Stimulated activated CD4-positive, alpha-beta T cell treated with anti-CD3 and anti-CD28 coated beads, Interleukin-1b, Interleukin-23, amount 100 ng/mL, for 48 hours (primary cell): ENCODE results near the gene CTTN.

Source experiments
- DNase-seq: peaks from one replicate; pipeline ENCODE4 v3.0.0-alpha.2; 2020

The CTTN gene

DNA sequence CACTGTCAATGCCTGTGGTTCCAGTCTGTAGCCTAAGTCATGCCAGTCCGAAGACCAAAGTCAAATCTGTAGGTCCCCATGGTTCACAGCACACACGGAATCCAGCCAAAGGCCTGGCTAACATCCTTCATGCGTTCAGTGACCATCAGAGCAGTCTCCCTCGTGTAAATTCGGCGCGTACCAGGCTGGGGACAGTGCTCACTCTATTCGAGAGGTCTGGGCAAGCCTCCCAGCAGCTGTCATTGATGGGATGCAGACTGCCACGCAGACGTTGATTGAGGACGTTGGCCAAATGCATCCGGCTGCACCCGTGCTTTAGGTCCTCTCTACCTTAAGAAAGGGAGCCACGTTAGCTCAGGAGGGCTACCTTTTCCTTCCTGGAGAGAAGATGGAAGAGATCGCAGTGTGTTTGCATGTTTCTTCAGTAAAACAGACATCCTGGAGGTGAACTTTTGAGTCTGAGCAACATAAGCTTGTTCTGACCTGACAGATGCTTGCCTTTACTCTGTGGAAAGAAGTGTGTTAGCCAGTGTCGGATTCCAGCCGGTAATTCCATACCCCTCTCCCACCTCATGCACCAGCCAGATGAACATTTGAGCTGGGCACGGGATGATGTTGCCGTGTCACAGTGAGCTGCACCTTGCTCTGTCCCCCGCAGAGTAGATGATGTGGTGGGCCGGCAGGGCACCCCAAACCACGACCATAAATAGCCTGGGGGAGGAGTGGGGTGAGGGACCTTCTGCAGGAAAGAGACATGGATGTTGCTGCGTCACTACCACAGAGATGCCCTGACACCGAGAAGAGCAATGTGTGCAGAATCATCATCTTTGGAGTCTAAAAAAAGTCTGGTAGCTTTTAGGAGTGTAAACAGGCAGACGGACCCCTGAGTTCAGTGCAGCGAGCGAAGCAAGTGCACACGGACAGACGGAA is 12.2 kb downstream of the CTTN start:
- no peak for DNase-seq

DNA sequence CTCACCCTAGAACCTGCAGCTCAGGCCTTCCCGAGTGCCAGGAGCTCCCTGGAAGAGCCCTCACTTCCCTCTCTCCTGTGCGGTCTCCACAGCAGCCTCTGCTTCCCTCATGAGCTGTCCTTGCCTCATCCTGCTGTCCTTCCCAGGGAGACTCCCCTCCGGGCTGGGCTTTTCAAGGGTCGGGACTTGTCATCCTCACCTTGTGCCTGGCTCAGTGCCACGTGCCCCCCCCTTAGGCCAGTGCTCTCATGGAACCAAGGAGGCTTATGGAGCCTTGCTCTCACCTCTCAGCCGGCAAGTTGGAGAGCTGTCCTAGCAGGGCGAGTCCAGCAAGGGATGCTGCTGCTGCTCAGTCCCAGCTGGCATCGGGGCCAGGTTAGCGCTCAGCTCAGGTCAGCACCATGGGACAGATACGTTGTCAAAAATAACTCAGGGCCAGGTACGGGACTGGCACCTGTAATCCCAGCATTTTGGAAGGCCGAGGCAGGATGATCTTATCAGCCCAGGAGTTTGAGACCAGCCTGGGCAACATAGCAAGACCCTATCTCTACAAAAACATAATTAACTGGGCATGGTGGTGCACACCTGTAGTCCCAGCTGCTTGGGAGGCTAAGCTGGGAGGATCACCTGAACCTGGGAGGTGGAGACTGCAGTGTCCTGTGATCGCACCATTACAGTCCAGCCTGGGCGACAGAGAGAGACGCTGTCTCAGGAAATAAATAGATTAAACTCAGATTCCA is 13.6 kb downstream of the CTTN start:
- DNase-seq = no peak

- no peak for DNase-seq
Measured at GRCh38 chr11:70413151-70413550, 14.8 kb downstream of the CTTN start.

GRCh38 chr11:70414341-70415100 is 16.2 kb downstream of the CTTN start:
- DNase-seq = no peak

GRCh38 chr11:70415191-70415590 is 16.9 kb downstream of the CTTN start:
- no peak for DNase-seq

DNA sequence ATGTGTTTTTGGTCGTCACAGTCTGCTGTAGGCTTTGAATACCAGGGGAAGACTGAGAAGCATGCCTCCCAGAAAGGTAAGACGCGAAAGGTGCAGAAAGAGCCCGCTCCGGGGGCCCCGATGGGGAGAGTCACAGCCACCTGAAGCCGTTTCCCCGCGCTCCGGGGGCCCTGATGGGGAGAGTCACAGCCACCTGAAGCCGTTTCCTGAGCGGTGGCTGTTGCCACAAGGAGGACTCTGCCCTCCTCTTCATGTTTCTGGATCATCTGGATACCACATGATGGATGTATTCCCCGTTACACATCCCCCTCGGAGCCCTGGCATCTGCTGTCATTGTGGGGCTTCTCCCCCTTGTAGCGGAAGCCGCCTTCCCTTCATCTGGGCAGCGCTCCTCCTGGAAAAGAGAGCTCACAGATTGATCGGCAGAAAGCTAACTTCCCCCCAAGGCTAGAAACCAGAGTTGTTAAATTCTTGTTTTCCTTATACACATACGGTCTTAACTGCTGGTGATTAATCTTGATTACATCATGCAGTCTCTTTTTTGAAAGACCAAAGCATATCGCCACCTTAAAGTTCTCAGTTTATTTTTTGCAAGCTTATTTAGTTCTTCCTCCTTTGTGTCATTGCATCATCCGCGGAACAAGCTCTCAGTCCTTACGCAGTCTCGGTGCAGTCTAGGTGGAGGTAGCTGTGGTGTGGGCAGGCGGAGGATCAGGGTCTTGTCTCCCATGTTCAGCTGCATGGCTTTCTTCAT is 17.5 kb downstream of the CTTN start:
- DNase-seq = no peak

GRCh38 chr11:70416881-70417280 is 18.6 kb downstream of the CTTN start:
- DNase-seq = no peak

- DNase-seq = no peak
Measured at GRCh38 chr11:70418130-70418529, 19.8 kb downstream of the CTTN start.

GRCh38 chr11:70419307-70420007 is 21.1 kb downstream of the CTTN start:
- DNase-seq = no peak

DNA sequence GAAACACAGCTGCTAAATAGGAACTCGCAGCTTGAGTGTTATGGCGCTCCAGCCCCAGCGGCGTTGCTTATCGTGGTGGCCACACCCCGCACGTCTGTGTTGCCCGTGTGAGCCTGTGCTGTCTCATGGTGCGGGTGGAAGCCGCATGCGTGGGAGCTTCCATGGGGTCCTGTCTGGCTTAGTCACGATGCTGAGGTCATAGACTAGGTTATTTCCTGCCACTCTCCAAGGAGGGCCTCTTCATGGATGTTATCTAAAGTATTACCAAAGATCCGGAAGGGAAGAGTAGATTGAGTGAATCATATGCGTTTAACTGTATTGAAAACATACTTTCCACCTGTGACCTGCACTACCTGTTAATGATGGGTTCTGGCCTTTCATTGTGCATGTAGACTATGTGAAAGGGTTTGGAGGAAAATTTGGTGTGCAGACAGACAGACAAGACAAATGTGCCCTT is 21.7 kb downstream of the CTTN start:
- no peak for DNase-seq

GRCh38 chr11:70420496-70420895 is 22.2 kb downstream of the CTTN start:
- DNase-seq = no peak

DNA sequence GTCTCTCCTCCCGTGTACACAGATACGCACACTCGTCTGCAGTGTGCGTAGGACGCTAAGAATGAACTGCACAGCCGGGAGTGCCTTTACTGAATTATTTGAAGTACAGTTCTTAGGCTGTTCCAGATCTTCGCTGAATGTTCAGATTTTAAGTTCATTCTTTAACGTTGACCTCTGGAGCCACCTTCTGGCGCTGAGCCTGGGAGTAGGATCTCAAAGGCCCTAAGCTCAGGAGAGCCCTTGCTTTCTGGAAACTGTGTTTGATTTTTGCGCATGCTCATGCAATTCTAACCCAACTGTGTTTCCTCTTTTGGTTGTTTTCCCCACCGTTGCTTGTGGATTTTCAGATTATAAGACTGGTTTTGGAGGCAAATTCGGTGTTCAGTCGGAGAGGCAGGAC is 22.8 kb downstream of the CTTN start:
- DNase-seq = no peak

- no peak for DNase-seq
Measured at GRCh38 chr11:70422692-70423522, 24.6 kb downstream of the CTTN start.

- peak; percentile 34 for DNase-seq
Measured at GRCh38 chr11:70423523-70424505, 25.5 kb downstream of the CTTN start.

- no peak for DNase-seq
Measured at GRCh38 chr11:70424765-70425344, 26.5 kb downstream of the CTTN start.

DNA sequence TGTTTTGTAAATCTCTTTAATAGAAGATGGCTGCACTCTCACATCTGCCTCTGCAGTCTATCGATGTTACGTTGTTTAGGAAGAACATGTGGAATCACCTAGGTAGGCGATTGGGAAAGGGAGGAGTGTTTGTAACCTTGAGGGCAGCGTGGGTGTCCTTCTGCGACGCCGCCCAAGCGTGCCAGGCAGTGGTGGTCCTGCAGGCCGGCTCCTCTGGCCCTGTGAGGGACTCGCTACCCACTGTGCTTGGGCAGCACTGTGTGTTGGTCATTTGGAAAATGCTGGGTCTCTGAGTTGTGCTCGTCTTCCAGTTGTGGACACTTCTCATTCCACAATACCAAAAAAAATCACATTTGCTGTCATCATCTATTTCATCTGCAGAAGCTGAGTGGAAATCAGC is 29.1 kb downstream of the CTTN start:
- no peak for DNase-seq

GRCh38 chr11:70428701-70429427 is 30.5 kb downstream of the CTTN start:
- DNase-seq = no peak

- DNase-seq = no peak
Measured at GRCh38 chr11:70429428-70429705, 31.0 kb downstream of the CTTN start.
